PFSK-1 (cell line): ENCODE data around the gene TMEM255A.

Source experiments
- POLR2AphosphoS5 ChIP-seq: IDR thresholded peaks from 2 replicates; pipeline ENCODE4 v1.6.1; 2012; ENCODE audit warnings: low read depth, mild to moderate bottlenecking, control low read depth, low read length, moderate library complexity
- REST ChIP-seq, 2 experiments: IDR thresholded peaks; 2 replicates each; pipeline versions ENCODE4 v1.6.1 to v1.8.0; 2011 to 2012; ENCODE audit warnings: low read depth in 2 of 2, low read length in 2 of 2, control low read depth in 1 of 2, inconsistent platforms in 1 of 2, mild to moderate bottlenecking in 1 of 2, moderate library complexity in 1 of 2; ENCODE audit not compliant: insufficient read depth in 1 of 2
- SIN3A ChIP-seq: IDR thresholded peaks from 2 replicates; pipeline ENCODE4 v1.6.1; 2012; ENCODE audit warnings: mild to moderate bottlenecking, low read length, moderate library complexity, borderline replicate concordance; ENCODE audit not compliant: insufficient read depth
- TAF1 ChIP-seq: IDR thresholded peaks from 2 replicates; pipeline ENCODE4 v1.6.1; 2012; ENCODE audit warnings: low read length, control low read depth, borderline replicate concordance; ENCODE audit not compliant: insufficient read depth

- no peak for TF ChIP-seq REST (IDR thresholded peaks at IDR 0.05; ENCODE audit: insufficient read depth in 1 of 2, low read depth in 2 of 2, low read length in 2 of 2)
- no peak for TF ChIP-seq TAF1
- TF ChIP-seq POLR2AphosphoS5: no peak
- no peak for TF ChIP-seq SIN3A
These were observed 39.3 kb upstream of the TMEM255A start for GRCh38 chrX:120350450-120351138.
